Pancreas (tissue), 10 donors: ENCODE data around the gene PDE10A. TPM values are rescaled to one million over a fixed set of nuclear protein-coding genes. Genes with fewer than 3 reads are reported as not detected.
"Not testable (repeated sequence)": the region's sequence is repeated elsewhere in the genome, so short reads cannot be mapped to it uniquely, and the experiment has no call there.

ENCODE experiments used
- ATAC-seq, 4 donors: fragments of 200-7000 bp; cut with Tn5 transposase; one replicate each; pipeline versions ENCODE4 v1.8.0 to v1.9.1; 2020; ENCODE audit warnings: mild to moderate bottlenecking in 4 of 4, moderate library complexity in 4 of 4
- DNase-seq, 6 donors: peaks; one replicate each; pipeline ENCODE4 v3.0.0-alpha.2; 2020
- FAIRE-seq: peaks from 2 replicates; lab custom pipeline; 2012; peaks lifted over from hg19 to GRCh38; lab: Jason Lieb, UNC
- H3K27ac ChIP-seq, 4 donors: fragments of 200-600 bp; sonication (generic); 1 replicate in 3 of 4; 2 replicates in 1 of 4; pipeline versions ENCODE4 v1.5.0 to v1.8.0; 2020
- H3K27me3 ChIP-seq, 4 donors: fragments of 200-600 bp; one replicate each; pipeline ENCODE4 v1.8.0; 2021
- H3K36me3 ChIP-seq, 3 donors: fragments of 200-600 bp; sonication (generic) in 1 of 3; one replicate each; pipeline versions ENCODE4 v1.5.0 to v1.8.0; 2020 to 2021
- H3K4me1 ChIP-seq, 3 donors: fragments of 200-600 bp; one replicate each; pipeline ENCODE4 v1.8.0; 2021
- H3K4me3 ChIP-seq, 4 donors: fragments of 200-600 bp; sonication (generic) in 2 of 4; one replicate each; pipeline versions ENCODE4 v1.5.0 to v1.8.0; 2020 to 2021
- H3K9me3 ChIP-seq, 4 donors: fragments of 200-600 bp; one replicate each; pipeline ENCODE4 v1.8.0; 2021
- CTCF ChIP-seq, 4 donors: fragments of 200-600 bp; sonication (generic) in 3 of 4; IDR thresholded peaks; one replicate each; pipeline versions ENCODE4 v1.5.0 to v1.8.0; 2021; ENCODE audit warnings: antibody characterized with exemption in 4 of 4
- WGBS, 2 donors: extraction: QIAGEN DNeasy Blood & Tissue Kit; methylation state at CpG; one replicate each; pipeline ENCODE4 v1.1.7; 2013; 5-methylcytosine and 5-hydroxymethylcytosine counted together
- intact Hi-C, 3 donors: fragments of 100-400 bp; cut with DNase I; formaldehyde crosslinking; loops; one replicate each; pipeline versions ENCODE4 v1.11.1 to v1.14.2; 2022
- polyA plus RNA-seq, 2 donors: library from polyadenylated mRNA; stranded (reverse); fragments of 200-250 nt; gene quantifications; one replicate each; pipeline ENCODE4 v1.2.3, GENCODE V29; 2013
- total RNA-seq, 6 donors: library from RNA; stranded (reverse); fragmentation: NEBNext Ultra II Directional in 4 of 6; extraction: Animal tissue kit (Norgen Biotek cat#: 25700) in 4 of 6; gene quantifications; one replicate each; pipeline versions ENCODE4 v1.2.1 to v1.2.4, GENCODE V29; 2021 to 2023
- donor health status: healthy with polysubstance abuse.
- donor health status: DM: no; HTN: no; CAD: no; lungs with moderate emphysema.
- donor health status: DM: no; HTN: no; CAD: no.
- donor health status: control.
- donor health status: control.
- donor health status: Bipolar disorder and iron deficiency.
- donor health status: DM: yes; HTN: yes; CAD: no.
- donor health status: DM: no; HTN: no; CAD: no.
- donor health status: DM: no; HTN: no; CAD: no.
- donor health status: DM: yes; HTN: yes; CAD: no.

The PDE10A gene
- total and polyA plus RNA-seq, 8 donors = 0.83 to 5.7 (median 2.7) TPM

- WGBS, 2 donors = 75 to 92% methylated on average over 1 of the region's 1 CpG
- H3K27me3 ChIP-seq = no peaks in the 10 kb centered on the region
- no peaks in the 10 kb centered on the region for H3K36me3 ChIP-seq
- H3K9me3 ChIP-seq = no peaks in the 10 kb centered on the region
- no peaks in the 10 kb centered on the region for H3K4me1 ChIP-seq
- no peak overlapping the region for H3K4me3 ChIP-seq
- intact Hi-C loops = no loop called here
- DNase-seq (no peak), ATAC-seq (no peak), FAIRE-seq (no peak)
- H3K27ac ChIP-seq = no peak overlapping the region
- TF ChIP-seq CTCF (IDR thresholded peaks at IDR 0.05) = no peak
These were observed 184.5 kb downstream of the PDE10A start for GRCh38 chr6:165478581-165478980.

DNA sequence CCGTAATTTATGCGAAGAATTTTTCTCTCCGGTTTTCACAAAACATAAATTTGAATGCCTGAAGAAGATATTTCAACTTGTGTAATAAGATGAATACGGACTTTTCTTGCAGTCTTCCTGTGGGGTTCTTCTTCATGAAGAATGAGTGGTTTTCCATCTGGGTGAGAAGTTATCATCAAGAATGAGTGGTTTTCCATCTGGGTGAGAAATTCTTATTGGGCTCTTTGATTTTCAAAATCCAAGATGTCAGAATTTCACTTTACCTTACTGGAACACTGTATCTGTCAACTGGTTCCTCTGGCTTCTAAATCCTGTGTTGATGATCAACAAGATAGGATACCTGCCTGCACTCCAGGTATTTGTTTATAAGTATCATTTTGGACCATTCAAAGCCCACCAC lies 193.6 kb downstream of the PDE10A start:
- Histone ChIP-seq H3K4me1 (no peaks in the 10 kb centered on the region), H3K36me3 (no peaks in the 10 kb centered on the region), H3K27ac (no peak overlapping the region), H3K4me3 (no peak overlapping the region), H3K27me3 (no peaks in the 10 kb centered on the region), H3K9me3 (no peaks in the 10 kb centered on the region)
- ATAC-seq (no peak), FAIRE-seq (no peak), DNase-seq (no peak)
- TF ChIP-seq CTCF (IDR thresholded peaks at IDR 0.05) = no peak
- intact Hi-C loops = no loop called here
- WGBS, 2 donors = 72 to 84% methylated on average over 4 of the region's 4 CpGs

- FAIRE-seq (no peak), ATAC-seq (no peak), DNase-seq (no peak)
- no peak overlapping the region for H3K4me3 ChIP-seq
- intact Hi-C loops = no loop called here
- WGBS, 2 donors = 78 to 86% methylated on average over 9 of the region's 9 CpGs
- H3K27me3 ChIP-seq = no peaks in the 10 kb centered on the region
- no peak overlapping the region for H3K27ac ChIP-seq
- H3K4me1 ChIP-seq = no peaks in the 10 kb centered on the region
- H3K36me3 ChIP-seq = no peaks in the 10 kb centered on the region
- no peaks in the 10 kb centered on the region for H3K9me3 ChIP-seq
- TF ChIP-seq CTCF (IDR thresholded peaks at IDR 0.05) = no peak
These were observed 194.5 kb downstream of the PDE10A start for GRCh38 chr6:165468340-165469235.

GRCh38 chr6:165463499-165463898 lies 199.5 kb downstream of the PDE10A start:
- H3K36me3 ChIP-seq, H3K4me3 ChIP-seq, H3K4me1 ChIP-seq, H3K27ac ChIP-seq, H3K9me3 ChIP-seq, FAIRE-seq, DNase-seq, ATAC-seq, intact Hi-C loops, H3K27me3 ChIP-seq: not testable (repeated sequence)
- 88 to 97% methylated on average over 6 of the region's 6 CpGs for WGBS, 2 donors

DNA sequence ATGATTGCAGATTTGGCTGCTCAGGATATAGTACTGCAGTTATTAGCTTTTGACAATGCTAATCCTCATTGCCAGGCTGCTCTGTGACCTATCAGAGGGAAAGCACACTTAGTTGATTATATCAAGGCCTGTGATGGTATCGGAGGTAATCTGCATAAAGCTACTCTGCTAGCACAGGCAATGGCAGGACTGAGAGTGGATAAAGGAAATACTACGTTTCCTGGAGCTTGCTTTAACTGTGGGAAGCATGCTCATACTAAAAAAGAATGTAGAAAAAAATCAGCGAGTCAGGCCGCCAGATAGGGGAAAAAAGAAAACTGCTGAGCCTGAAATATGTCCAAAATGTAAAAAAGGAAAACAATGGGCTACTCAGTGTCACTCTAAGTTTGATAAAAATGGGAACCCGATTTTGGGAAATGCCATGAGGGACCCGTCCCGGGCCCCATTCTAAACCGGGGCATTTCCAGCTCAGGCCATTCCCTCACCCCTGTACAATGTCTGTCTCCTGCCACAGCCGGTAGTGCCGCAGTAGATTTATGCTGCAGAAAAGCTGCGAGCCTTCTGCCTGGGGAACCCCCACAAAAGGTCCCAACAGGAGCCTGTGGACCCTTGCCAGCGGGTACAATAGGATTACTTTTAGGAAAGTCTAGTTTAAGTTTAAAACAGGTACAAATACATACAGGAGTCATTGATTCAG lies 203.3 kb downstream of the PDE10A start:
- H3K9me3 ChIP-seq, intact Hi-C loops, H3K36me3 ChIP-seq, FAIRE-seq, H3K27ac ChIP-seq, H3K4me1 ChIP-seq, H3K27me3 ChIP-seq, DNase-seq, H3K4me3 ChIP-seq, ATAC-seq: not testable (repeated sequence)
- 38 to 44% methylated on average over 12 of the region's 12 CpGs for WGBS, 2 donors
